T-helper 2 cell treated with Interferon-gamma antibody and Interleukin-4, amounts not matched to agents 5 μg/mL and 100 μg/mL, for 36 hours (primary cell): Measurements from ENCODE around the gene SLC1A7.

ENCODE experiments used
- DNase-seq: peaks from one replicate; pipeline ENCODE4 v3.0.0; 2021; ENCODE audit warnings: low spot score
- H3K27ac Mint-ChIP-seq: one replicate; pipeline ENCODE4 v1.8.0; 2021; ENCODE audit warnings: mild to moderate bottlenecking, mixed read lengths
- H3K27me3 Mint-ChIP-seq: one replicate; pipeline ENCODE4 v1.8.0; 2021; ENCODE audit warnings: low read depth, mixed read lengths
- H3K36me3 Mint-ChIP-seq: one replicate; pipeline ENCODE4 v1.8.0; 2021; ENCODE audit warnings: low read depth, mixed read lengths
- H3K4me1 Mint-ChIP-seq: one replicate; pipeline ENCODE4 v1.8.0; 2021; ENCODE audit warnings: low read depth, mixed read lengths
- H3K4me3 Mint-ChIP-seq: one replicate; pipeline ENCODE4 v1.8.0; 2022; ENCODE audit warnings: mild to moderate bottlenecking, moderate library complexity, mixed read lengths
- H3K9me3 Mint-ChIP-seq: one replicate; pipeline ENCODE4 v1.8.0; 2021; ENCODE audit warnings: mixed read lengths

Gene SLC1A7

GRCh38 chr1:53134961-53135734 is 7.3 kb downstream of the SLC1A7 start:
- no peak overlapping the region for H3K4me3 Mint-ChIP-seq
- no peaks in the 10 kb centered on the region for H3K4me1 Mint-ChIP-seq
- DNase-seq = no peak
- peaks cover 2% of the 10 kb centered on the region for H3K27me3 Mint-ChIP-seq
- H3K27ac Mint-ChIP-seq = no peak overlapping the region
- H3K9me3 Mint-ChIP-seq = peaks cover 13% of the 10 kb centered on the region
- H3K36me3 Mint-ChIP-seq = no peaks in the 10 kb centered on the region

GRCh38 chr1:53134042-53134485 is 8.4 kb downstream of the SLC1A7 start:
- Mint-ChIP-seq H3K9me3 (peaks cover 13% of the 10 kb centered on the region), H3K36me3 (no peaks in the 10 kb centered on the region), H3K4me3 (no peak overlapping the region), H3K4me1 (no peaks in the 10 kb centered on the region), H3K27me3 (peaks cover 2% of the 10 kb centered on the region), H3K27ac (no peak overlapping the region)
- no peak for DNase-seq

- H3K9me3 Mint-ChIP-seq = peaks cover 13% of the 10 kb centered on the region
- H3K27ac Mint-ChIP-seq = no peak overlapping the region
- H3K36me3 Mint-ChIP-seq = no peaks in the 10 kb centered on the region
Measured at GRCh38 chr1:53133261-53134041, 9.0 kb downstream of the SLC1A7 start.

GRCh38 chr1:53132176-53132575 is 10.3 kb downstream of the SLC1A7 start:
- Mint-ChIP-seq H3K4me1 (no peaks in the 10 kb centered on the region), H3K27ac (no peak overlapping the region), H3K9me3 (peaks cover under 1% of the 10 kb centered on the region), H3K27me3 (peaks cover 2% of the 10 kb centered on the region), H3K36me3 (no peaks in the 10 kb centered on the region), H3K4me3 (no peak overlapping the region)
- no peak for DNase-seq

More at GRCh38 chr1:53133261-53134041, 9.0 kb downstream of the SLC1A7 start:
- Mint-ChIP-seq H3K4me1 (no peaks in the 10 kb centered on the region), H3K27me3 (peaks cover 2% of the 10 kb centered on the region), H3K4me3 (no peak overlapping the region)
- DNase-seq = no peak

GRCh38 chr1:53131590-53131938 is 10.9 kb downstream of the SLC1A7 start:
- H3K4me1 Mint-ChIP-seq = no peaks in the 10 kb centered on the region
- no peaks in the 10 kb centered on the region for H3K36me3 Mint-ChIP-seq
- no peak for DNase-seq
- H3K4me3 Mint-ChIP-seq = no peak overlapping the region
- no peak overlapping the region for H3K27ac Mint-ChIP-seq
- H3K27me3 Mint-ChIP-seq = peaks cover 2% of the 10 kb centered on the region
- no peaks in the 10 kb centered on the region for H3K9me3 Mint-ChIP-seq

GRCh38 chr1:53130878-53131589 is 11.4 kb downstream of the SLC1A7 start:
- Mint-ChIP-seq H3K9me3 (no peaks in the 10 kb centered on the region), H3K27ac (no peak overlapping the region), H3K27me3 (peaks cover 2% of the 10 kb centered on the region), H3K36me3 (no peaks in the 10 kb centered on the region), H3K4me3 (no peak overlapping the region), H3K4me1 (no peaks in the 10 kb centered on the region)
- DNase-seq = no peak

GRCh38 chr1:53130598-53130877 is 11.9 kb downstream of the SLC1A7 start:
- H3K4me1 Mint-ChIP-seq = no peaks in the 10 kb centered on the region

GRCh38 chr1:53129891-53130597 is 12.4 kb downstream of the SLC1A7 start:
- Mint-ChIP-seq H3K27ac (no peak overlapping the region), H3K9me3 (no peaks in the 10 kb centered on the region), H3K36me3 (no peaks in the 10 kb centered on the region), H3K4me1 (no peaks in the 10 kb centered on the region), H3K4me3 (no peak overlapping the region), H3K27me3 (peaks cover 5% of the 10 kb centered on the region)
- DNase-seq = no peak

More at GRCh38 chr1:53130598-53130877, 11.9 kb downstream of the SLC1A7 start:
- DNase-seq = no peak
- no peak overlapping the region for H3K27ac Mint-ChIP-seq
- no peak overlapping the region for H3K4me3 Mint-ChIP-seq
- H3K27me3 Mint-ChIP-seq = peaks cover 5% of the 10 kb centered on the region
- H3K9me3 Mint-ChIP-seq = no peaks in the 10 kb centered on the region
- no peaks in the 10 kb centered on the region for H3K36me3 Mint-ChIP-seq

- Mint-ChIP-seq H3K4me1 (no peaks in the 10 kb centered on the region), H3K4me3 (no peak overlapping the region), H3K27me3 (peaks cover 5% of the 10 kb centered on the region), H3K27ac (no peak overlapping the region), H3K9me3 (no peaks in the 10 kb centered on the region), H3K36me3 (no peaks in the 10 kb centered on the region)
- DNase-seq = no peak
Measured at GRCh38 chr1:53128401-53128800, 14.0 kb downstream of the SLC1A7 start.

GRCh38 chr1:53127546-53127945 is 14.9 kb downstream of the SLC1A7 start:
- Mint-ChIP-seq H3K4me3 (no peak overlapping the region), H3K27ac (no peak overlapping the region), H3K27me3 (peaks cover 3% of the 10 kb centered on the region), H3K9me3 (no peaks in the 10 kb centered on the region), H3K4me1 (no peaks in the 10 kb centered on the region), H3K36me3 (no peaks in the 10 kb centered on the region)
- DNase-seq = no peak

GRCh38 chr1:53126495-53126894 is 15.9 kb downstream of the SLC1A7 start:
- Mint-ChIP-seq H3K27ac (no peak overlapping the region), H3K9me3 (no peaks in the 10 kb centered on the region), H3K4me1 (no peaks in the 10 kb centered on the region), H3K27me3 (peaks cover 3% of the 10 kb centered on the region), H3K36me3 (no peaks in the 10 kb centered on the region), H3K4me3 (no peak overlapping the region)
- no peak for DNase-seq

- Mint-ChIP-seq H3K9me3 (no peaks in the 10 kb centered on the region), H3K27me3 (peaks cover 3% of the 10 kb centered on the region), H3K36me3 (no peaks in the 10 kb centered on the region), H3K4me3 (no peak overlapping the region), H3K4me1 (no peaks in the 10 kb centered on the region), H3K27ac (no peak overlapping the region)
- DNase-seq = no peak
Measured at GRCh38 chr1:53125623-53126360, 16.6 kb downstream of the SLC1A7 start.

- Mint-ChIP-seq H3K27me3 (peaks cover 3% of the 10 kb centered on the region), H3K27ac (no peak overlapping the region), H3K4me3 (no peak overlapping the region), H3K36me3 (no peaks in the 10 kb centered on the region), H3K4me1 (no peaks in the 10 kb centered on the region), H3K9me3 (no peaks in the 10 kb centered on the region)
- no peak for DNase-seq
Measured at GRCh38 chr1:53125122-53125521, 17.3 kb downstream of the SLC1A7 start.
